K562 (cell line): ENCODE data around the gene CRKL. TPM values are rescaled to one million over a fixed set of nuclear protein-coding genes. Genes with fewer than 3 reads are reported as not detected.

ENCODE experiments used
- BCOR ChIP-seq: fragments of 450-650 bp; IDR thresholded peaks from 2 replicates; pipeline ENCODE4 v1.6.1; 2016
- CREB1 ChIP-seq, 2 experiments: sonication (generic) in 1 of 2; formaldehyde crosslinking in 1 of 2; IDR thresholded peaks; 2 replicates each; pipeline versions ENCODE4 v1.6.1 to v1.8.0; 2012 to 2022; ENCODE audit warnings: inconsistent platforms in 1 of 2, mild to moderate bottlenecking in 1 of 2, missing genetic modification reagents in 1 of 2, moderate library complexity in 1 of 2
- FOXA3 ChIP-seq, 2 experiments: fragments of 450-650 bp in 1 of 2; sonication (generic) in 1 of 2; formaldehyde crosslinking; IDR thresholded peaks in 1 of 2; conservative IDR thresholded peaks in 1 of 2; 2 replicates each; pipeline versions ENCODE4 v1.4.0 to v1.8.0; 2020 to 2022; ENCODE audit warnings: mild to moderate bottlenecking in 2 of 2, missing genetic modification reagents in 1 of 2
- HDAC1 ChIP-seq, 2 experiments: fragments of 450-650 bp; IDR thresholded peaks; 2 replicates each; pipeline ENCODE4 v1.6.1; 2016 to 2017; ENCODE audit warnings: inconsistent platforms in 1 of 2, mild to moderate bottlenecking in 1 of 2, moderate library complexity in 1 of 2
- HDGF ChIP-seq: fragments of 450-650 bp; IDR thresholded peaks from 2 replicates; pipeline ENCODE4 v1.6.1; 2016
- PHTF2 ChIP-seq: fragments of 250-450 bp; sonication (Bioruptor Pico); IDR thresholded peaks from 2 replicates; pipeline ENCODE4 v1.5.0; 2021; ENCODE audit warnings: mild to moderate bottlenecking
- PML ChIP-seq: IDR thresholded peaks from 2 replicates; pipeline ENCODE4 v1.6.1; 2012; ENCODE audit warnings: low read length, inconsistent platforms
- POLR2A ChIP-seq: fragments of 450-650 bp; conservative IDR thresholded peaks from 2 replicates; pipeline ENCODE4 v1.6.1; 2016
- POLR2B ChIP-seq: fragments of 450-650 bp; IDR thresholded peaks from 2 replicates; pipeline ENCODE4 v1.6.1; 2018; ENCODE audit warnings: low read depth; ENCODE audit not compliant: partially characterized antibody
- SMARCA5 ChIP-seq: fragments of 450-650 bp; IDR thresholded peaks from 2 replicates; pipeline ENCODE4 v1.6.1; 2016
- TRIM24 ChIP-seq, 2 experiments: fragments of 450-650 bp; IDR thresholded peaks; 2 replicates each; pipeline ENCODE4 v1.6.1; 2016
- ZEB2 ChIP-seq: fragments of 450-650 bp; IDR thresholded peaks from 2 replicates; pipeline ENCODE4 v1.6.1; 2016
- ZNF143 ChIP-seq: sonication (generic); formaldehyde crosslinking; IDR thresholded peaks from 2 replicates; pipeline ENCODE4 v1.9.0; 2022; ENCODE audit warnings: mild to moderate bottlenecking, missing genetic modification reagents
- ZNF699 ChIP-seq: fragments of 250-450 bp; sonication (Bioruptor Pico); IDR thresholded peaks from 2 replicates; pipeline ENCODE4 v1.8.0; 2021; ENCODE audit warnings: mild to moderate bottlenecking, moderate library complexity; ENCODE audit not compliant: insufficient replicate concordance
- polyA plus RNA-seq, 8 experiments: library from polyadenylated mRNA; depleted of rRNA in 4 of 8; stranded (reverse) in 5 of 8; unstranded in 3 of 8; fragments of >200 nt; fragmentation: Nextera tagmentation in 2 of 8; fragmentation: Illumina TruSeq in 1 of 8; extraction: Ambion mirVana in 2 of 8; extraction: Trizol in 1 of 8; gene quantifications; 2 replicates each; pipeline versions ENCODE4 v1.2.1 to v1.2.3, GENCODE V29; 2011 to 2014; ENCODE audit warnings: inconsistent platforms in 1 of 8, missing spikeins in 1 of 8
- total RNA-seq, 7 experiments: library from RNA; depleted of rRNA in 6 of 7; stranded (reverse); fragments of >200 nt in 6 of 7; fragmentation: Illumina TruSeq in 2 of 7; extraction: Trizol in 2 of 7; gene quantifications; 2 replicates each; pipeline versions ENCODE4 v1.2.1 to v1.2.3, GENCODE V29; 2011 to 2021; ENCODE audit warnings: low replicate concordance in 1 of 7
- TF ChIP-seq, protein P1 (sequence below): fragments of 250-450 bp; sonication (Bioruptor Pico); IDR thresholded peaks from 2 replicates; pipeline ENCODE4 v1.5.0; 2021; ENCODE audit warnings: mild to moderate bottlenecking, borderline replicate concordance
- TF ChIP-seq, protein P2 (sequence below): fragments of 200-800 bp; sonication (Bioruptor generic); IDR thresholded peaks from 2 replicates; pipeline ENCODE4 v1.6.1; 2017; ENCODE audit warnings: missing genetic modification characterization, missing compliant biosample characterization
- TF ChIP-seq, protein P3 (sequence below): fragments of 450-650 bp; IDR thresholded peaks from 2 replicates; pipeline ENCODE4 v1.6.1; 2016; ENCODE audit warnings: mild to moderate bottlenecking
- TF ChIP-seq, protein P4 (sequence below): fragments of 250-450 bp; sonication (Bioruptor Pico); IDR thresholded peaks from 2 replicates; pipeline ENCODE4 v1.5.0; 2021; ENCODE audit warnings: mild to moderate bottlenecking, moderate library complexity

The CRKL gene
- total and polyA plus RNA-seq, 9 of the 15 experiments (the other 6 are each of a cell fraction or from before 2014, with no cell fraction given) = 100 to 263 (median 124) TPM

DNA sequence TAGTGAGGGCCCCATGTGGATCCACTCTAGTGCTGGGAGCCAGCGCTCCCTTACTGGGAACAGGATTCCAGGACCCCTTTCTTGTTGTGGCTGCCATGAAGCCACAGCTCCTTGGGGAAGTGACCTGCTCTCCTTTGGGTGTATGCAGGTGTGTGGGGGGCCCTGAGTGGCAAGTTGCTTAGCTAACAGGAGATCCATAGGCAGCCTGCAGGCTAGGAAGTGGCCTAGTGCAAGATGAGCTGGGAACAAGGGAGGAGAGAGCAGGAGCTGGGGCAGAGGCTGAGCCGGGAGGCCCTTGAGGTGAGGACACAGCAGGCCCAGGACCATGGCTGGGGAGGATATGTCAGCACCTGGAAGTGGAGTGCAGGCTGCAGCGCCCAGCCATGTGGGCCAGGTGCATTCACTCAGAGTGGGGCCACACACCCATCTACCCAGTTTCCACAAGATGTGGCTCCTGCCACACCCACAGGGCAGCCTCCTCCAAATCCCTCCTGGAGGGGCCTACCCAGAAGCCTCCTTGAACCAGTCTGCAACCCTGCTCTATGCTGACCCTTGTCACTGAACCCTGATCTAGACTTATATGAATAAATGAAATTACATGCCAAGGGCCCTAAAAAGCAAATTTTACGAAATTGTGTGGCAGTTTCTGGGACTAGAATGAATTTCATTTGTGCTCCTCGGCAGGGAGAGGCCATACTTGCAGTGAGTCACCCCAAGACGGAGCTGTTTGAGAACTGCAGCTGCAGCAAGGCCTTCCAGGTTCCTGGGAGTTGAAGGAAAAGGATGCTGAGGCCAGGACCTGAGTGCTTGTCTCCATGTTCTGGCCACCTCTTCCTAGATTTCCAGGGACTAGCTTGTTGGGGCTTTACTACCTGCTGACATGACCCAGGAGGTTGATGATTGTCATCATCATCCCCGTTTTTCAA lies 81.5 kb downstream of the CRKL start (continued):
- TF ChIP-seq ZNF143 (CRISPR knock-in tag) (no peak), HDAC1 (IDR thresholded peaks at IDR 0.05) (no peak), HDGF (no peak), ZEB2 (no peak), CREB1 (IDR thresholded peaks at IDR 0.05) (no peak), CREB1 (CRISPR knock-in tag; IDR thresholded peaks at IDR 0.05) (no peak), PHTF2 (CRISPR knock-in tag) (0 out of 2 replicates have a peak, but pooled peaks have one; percentile 20), BCOR (no peak), SMARCA5 (no peak), TRIM24 (IDR thresholded peaks at IDR 0.05) (no peak), ZNF699 (CRISPR knock-in tag) (no peak), FOXA3 (CRISPR knock-in tag; conservative IDR thresholded peaks at IDR 0.05 in 1 of 2, IDR thresholded peaks at IDR 0.05 in 1 of 2) (no peak; a peak in 1 of 4 replicates), POLR2B (no peak), PML (no peak), POLR2A (no peak)
- TF ChIP-seq, protein P1, sequence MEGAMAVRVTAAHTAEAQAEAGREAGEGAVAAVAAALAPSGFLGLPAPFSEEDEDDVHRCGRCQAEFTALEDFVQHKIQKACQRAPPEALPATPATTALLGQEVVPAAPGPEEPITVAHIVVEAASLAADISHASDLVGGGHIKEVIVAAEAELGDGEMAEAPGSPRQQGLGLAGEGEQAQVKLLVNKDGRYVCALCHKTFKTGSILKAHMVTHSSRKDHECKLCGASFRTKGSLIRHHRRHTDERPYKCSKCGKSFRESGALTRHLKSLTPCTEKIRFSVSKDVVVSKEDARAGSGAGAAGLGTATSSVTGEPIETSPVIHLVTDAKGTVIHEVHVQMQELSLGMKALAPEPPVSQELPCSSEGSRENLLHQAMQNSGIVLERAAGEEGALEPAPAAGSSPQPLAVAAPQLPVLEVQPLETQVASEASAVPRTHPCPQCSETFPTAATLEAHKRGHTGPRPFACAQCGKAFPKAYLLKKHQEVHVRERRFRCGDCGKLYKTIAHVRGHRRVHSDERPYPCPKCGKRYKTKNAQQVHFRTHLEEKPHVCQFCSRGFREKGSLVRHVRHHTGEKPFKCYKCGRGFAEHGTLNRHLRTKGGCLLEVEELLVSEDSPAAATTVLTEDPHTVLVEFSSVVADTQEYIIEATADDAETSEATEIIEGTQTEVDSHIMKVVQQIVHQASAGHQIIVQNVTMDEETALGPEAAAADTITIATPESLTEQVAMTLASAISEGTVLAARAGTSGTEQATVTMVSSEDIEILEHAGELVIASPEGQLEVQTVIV (CRISPR knock-in tag) = no peak
- TF ChIP-seq, protein P2, sequence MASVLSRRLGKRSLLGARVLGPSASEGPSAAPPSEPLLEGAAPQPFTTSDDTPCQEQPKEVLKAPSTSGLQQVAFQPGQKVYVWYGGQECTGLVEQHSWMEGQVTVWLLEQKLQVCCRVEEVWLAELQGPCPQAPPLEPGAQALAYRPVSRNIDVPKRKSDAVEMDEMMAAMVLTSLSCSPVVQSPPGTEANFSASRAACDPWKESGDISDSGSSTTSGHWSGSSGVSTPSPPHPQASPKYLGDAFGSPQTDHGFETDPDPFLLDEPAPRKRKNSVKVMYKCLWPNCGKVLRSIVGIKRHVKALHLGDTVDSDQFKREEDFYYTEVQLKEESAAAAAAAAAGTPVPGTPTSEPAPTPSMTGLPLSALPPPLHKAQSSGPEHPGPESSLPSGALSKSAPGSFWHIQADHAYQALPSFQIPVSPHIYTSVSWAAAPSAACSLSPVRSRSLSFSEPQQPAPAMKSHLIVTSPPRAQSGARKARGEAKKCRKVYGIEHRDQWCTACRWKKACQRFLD (CRISPR knock-in tag) = no peak
- TF ChIP-seq, protein P3, sequence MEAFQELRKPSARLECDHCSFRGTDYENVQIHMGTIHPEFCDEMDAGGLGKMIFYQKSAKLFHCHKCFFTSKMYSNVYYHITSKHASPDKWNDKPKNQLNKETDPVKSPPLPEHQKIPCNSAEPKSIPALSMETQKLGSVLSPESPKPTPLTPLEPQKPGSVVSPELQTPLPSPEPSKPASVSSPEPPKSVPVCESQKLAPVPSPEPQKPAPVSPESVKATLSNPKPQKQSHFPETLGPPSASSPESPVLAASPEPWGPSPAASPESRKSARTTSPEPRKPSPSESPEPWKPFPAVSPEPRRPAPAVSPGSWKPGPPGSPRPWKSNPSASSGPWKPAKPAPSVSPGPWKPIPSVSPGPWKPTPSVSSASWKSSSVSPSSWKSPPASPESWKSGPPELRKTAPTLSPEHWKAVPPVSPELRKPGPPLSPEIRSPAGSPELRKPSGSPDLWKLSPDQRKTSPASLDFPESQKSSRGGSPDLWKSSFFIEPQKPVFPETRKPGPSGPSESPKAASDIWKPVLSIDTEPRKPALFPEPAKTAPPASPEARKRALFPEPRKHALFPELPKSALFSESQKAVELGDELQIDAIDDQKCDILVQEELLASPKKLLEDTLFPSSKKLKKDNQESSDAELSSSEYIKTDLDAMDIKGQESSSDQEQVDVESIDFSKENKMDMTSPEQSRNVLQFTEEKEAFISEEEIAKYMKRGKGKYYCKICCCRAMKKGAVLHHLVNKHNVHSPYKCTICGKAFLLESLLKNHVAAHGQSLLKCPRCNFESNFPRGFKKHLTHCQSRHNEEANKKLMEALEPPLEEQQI = no peak
- TF ChIP-seq, protein P4, sequence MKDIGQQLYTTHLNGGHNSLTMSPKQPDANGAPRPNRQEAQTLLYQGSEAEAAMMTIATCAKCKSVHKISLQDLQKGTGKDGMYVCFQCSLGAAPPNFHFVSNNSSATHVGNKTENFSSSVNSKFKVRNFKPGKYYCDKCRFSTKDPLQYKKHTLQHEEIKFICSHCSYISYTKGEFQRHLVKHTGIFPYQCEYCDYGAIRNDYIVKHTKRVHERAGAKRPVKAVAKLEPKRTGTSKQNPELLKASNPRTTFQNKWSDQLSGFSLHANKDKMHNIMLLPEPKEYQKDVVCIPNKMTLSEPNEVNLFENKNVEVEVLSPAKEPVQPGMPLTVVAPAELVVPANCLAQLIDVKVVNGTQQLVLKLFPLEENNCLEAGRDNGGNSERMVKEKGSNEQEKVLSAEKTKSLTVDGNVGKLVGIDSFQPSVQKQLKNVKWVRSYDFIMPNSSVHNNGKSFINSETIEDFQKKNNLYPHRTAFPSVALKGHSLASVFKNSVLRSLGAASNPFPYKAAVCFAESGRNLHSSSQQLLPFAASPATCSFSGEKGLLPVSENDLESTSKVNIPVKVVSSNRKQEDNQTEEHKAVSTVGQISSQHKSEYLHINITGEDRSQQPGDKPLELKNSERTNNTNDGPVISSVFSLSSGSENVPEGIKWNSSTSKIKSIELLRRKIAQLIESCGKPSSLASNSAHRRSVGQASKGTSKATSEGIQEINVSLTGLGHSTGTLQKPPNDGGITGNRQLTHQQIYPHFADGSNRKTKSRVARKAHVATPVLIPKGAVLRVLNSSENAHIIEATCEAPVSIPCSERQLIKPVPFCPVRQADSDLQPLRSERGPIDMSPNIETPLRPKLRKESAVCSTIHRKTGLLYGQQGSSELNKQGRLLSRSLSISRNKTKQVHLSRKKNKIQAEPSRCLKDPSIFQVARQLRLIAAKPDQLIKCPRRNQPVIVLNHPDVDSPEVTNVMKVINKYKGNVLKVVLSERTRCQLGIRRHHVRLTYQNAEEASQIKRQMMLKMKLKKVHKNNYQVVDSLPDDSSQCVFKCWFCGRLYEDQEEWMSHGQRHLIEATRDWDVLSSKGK (CRISPR knock-in tag) = no peak
